ENCODE results near the gene ITPRIP.

GRCh38 chr10:104334965-104335650 lies 3.2 kb downstream of the ITPRIP start:
- TF ChIP-seq CTCF (IDR thresholded peaks at IDR 0.05 in 8 of 11, conservative IDR thresholded peaks at IDR 0.05 in 3 of 11) (no peak), POLR2A (IDR thresholded peaks at IDR 0.05) (no peak), POLR2AphosphoS5 (IDR thresholded peaks at IDR 0.05) (no peak)

All from spleen (tissue), 7 donors.